ENCODE results near the gene CHST14. TPM values are rescaled to one million over a fixed set of nuclear protein-coding genes. Genes with fewer than 3 reads are reported as not detected.

The CHST14 gene
- total RNA-seq, 1 donor from 2014 or later = 36.5 TPM

- H3K27ac Mint-ChIP-seq (ENCODE audit: unreplicated experiment) = peak overlapping the region; percentile 42
- TF ChIP-seq, protein P1, sequence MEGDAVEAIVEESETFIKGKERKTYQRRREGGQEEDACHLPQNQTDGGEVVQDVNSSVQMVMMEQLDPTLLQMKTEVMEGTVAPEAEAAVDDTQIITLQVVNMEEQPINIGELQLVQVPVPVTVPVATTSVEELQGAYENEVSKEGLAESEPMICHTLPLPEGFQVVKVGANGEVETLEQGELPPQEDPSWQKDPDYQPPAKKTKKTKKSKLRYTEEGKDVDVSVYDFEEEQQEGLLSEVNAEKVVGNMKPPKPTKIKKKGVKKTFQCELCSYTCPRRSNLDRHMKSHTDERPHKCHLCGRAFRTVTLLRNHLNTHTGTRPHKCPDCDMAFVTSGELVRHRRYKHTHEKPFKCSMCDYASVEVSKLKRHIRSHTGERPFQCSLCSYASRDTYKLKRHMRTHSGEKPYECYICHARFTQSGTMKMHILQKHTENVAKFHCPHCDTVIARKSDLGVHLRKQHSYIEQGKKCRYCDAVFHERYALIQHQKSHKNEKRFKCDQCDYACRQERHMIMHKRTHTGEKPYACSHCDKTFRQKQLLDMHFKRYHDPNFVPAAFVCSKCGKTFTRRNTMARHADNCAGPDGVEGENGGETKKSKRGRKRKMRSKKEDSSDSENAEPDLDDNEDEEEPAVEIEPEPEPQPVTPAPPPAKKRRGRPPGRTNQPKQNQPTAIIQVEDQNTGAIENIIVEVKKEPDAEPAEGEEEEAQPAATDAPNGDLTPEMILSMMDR (IDR thresholded peaks at IDR 0.05; ENCODE audit: unreplicated experiment) = no peak
- H3K36me3 Mint-ChIP-seq (ENCODE audit: low read depth, unreplicated experiment) = peaks cover 3% of the 10 kb centered on the region
- H3K9me3 Mint-ChIP-seq (ENCODE audit: unreplicated experiment) = no peaks in the 10 kb centered on the region
- H3K27me3 Mint-ChIP-seq (ENCODE audit: unreplicated experiment) = peaks cover 44% of the 10 kb centered on the region
- DNase-seq (ENCODE audit: low spot score) = no peak
- peaks cover 36% of the 10 kb centered on the region for H3K4me1 Mint-ChIP-seq (ENCODE audit: unreplicated experiment)
- peak overlapping the region; percentile 73 for H3K4me3 Mint-ChIP-seq (ENCODE audit: unreplicated experiment)
These were observed 32.1 kb upstream of the CHST14 start for GRCh38 chr15:40438712-40439111.

DNA sequence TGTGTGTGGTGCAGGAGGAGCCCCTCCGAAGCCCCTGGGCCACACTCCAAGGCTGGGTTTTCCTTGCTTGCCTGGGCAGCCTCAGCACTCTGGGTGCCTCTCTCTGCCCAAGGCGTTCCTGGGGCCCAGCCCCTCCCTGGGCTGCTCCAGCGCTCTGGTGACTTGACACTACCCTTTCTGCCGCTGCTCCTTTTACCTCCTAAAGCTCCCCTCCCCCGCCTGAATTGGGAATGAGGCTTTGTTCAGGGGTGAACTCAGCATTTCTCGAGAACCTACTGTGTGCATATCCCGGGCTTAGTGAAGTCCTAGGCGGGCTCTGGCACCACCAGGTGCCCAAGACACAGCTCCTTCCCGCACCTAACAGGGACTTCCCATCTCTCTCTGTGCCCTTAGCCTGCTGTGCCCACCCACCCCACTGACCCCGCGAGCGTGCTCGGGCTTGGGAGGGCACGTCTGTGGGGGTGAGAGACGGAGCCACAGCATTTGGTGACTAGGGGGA, 31.3 kb upstream of the CHST14 start:
- Mint-ChIP-seq H3K36me3 (ENCODE audit: low read depth, unreplicated experiment) (peaks cover 3% of the 10 kb centered on the region), H3K9me3 (ENCODE audit: unreplicated experiment) (no peaks in the 10 kb centered on the region), H3K27ac (ENCODE audit: unreplicated experiment) (no peak overlapping the region), H3K4me3 (ENCODE audit: unreplicated experiment) (peak overlapping the region; percentile 90), H3K4me1 (ENCODE audit: unreplicated experiment) (peaks cover 39% of the 10 kb centered on the region), H3K27me3 (ENCODE audit: unreplicated experiment) (peaks cover 40% of the 10 kb centered on the region)
- no peak for DNase-seq (ENCODE audit: low spot score)
- TF ChIP-seq, protein P1 (IDR thresholded peaks at IDR 0.05; ENCODE audit: unreplicated experiment) = no peak

DNA sequence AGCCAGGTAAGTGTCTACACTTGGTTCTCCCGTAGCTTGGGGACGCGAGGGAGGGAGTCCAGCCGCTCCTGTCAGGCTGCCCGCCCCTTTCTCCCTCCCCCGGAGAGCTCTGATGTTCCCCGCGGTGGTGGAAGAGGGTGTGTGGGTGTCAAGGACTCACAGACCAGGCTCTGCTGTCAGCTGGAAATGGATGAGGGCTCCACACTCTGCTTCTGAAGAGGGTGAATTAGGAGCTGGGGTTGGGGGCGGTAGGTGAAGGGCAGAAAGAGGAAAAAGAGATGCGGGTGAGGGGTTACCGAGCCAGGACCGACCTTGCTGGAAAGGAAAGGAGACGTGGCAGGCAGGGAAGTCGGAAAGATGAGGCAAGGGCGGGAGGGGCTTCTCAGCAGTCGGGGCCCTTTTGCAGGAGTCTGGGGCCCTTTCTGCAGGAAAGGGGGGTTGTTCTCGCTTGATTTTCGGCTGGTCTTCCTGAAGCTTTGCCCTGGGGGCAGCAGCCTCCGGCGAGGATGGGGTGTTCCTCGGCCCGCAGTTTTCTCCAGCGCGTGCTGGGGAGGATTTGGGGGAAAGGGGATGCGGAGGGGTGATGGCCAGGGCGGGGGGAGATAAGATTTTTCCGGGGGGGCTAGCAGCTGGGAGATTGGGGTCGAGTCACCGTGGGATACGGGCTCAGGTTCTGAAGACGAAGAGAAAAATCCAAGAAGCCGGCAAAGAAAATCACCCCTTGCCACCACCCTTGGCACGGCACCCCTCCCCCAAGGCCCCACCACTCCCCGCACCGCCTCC, 30.6 kb upstream of the CHST14 start:
- Mint-ChIP-seq H3K36me3 (ENCODE audit: low read depth, unreplicated experiment) (peaks cover 3% of the 10 kb centered on the region), H3K4me1 (ENCODE audit: unreplicated experiment) (peaks cover 44% of the 10 kb centered on the region), H3K9me3 (ENCODE audit: unreplicated experiment) (no peaks in the 10 kb centered on the region), H3K27ac (ENCODE audit: unreplicated experiment) (no peak overlapping the region), H3K27me3 (ENCODE audit: unreplicated experiment) (peaks cover 36% of the 10 kb centered on the region), H3K4me3 (ENCODE audit: unreplicated experiment) (peak overlapping the region; percentile 90)
- DNase-seq (ENCODE audit: low spot score) = no peak
- TF ChIP-seq, protein P1 (IDR thresholded peaks at IDR 0.05; ENCODE audit: unreplicated experiment) = no peak

DNA sequence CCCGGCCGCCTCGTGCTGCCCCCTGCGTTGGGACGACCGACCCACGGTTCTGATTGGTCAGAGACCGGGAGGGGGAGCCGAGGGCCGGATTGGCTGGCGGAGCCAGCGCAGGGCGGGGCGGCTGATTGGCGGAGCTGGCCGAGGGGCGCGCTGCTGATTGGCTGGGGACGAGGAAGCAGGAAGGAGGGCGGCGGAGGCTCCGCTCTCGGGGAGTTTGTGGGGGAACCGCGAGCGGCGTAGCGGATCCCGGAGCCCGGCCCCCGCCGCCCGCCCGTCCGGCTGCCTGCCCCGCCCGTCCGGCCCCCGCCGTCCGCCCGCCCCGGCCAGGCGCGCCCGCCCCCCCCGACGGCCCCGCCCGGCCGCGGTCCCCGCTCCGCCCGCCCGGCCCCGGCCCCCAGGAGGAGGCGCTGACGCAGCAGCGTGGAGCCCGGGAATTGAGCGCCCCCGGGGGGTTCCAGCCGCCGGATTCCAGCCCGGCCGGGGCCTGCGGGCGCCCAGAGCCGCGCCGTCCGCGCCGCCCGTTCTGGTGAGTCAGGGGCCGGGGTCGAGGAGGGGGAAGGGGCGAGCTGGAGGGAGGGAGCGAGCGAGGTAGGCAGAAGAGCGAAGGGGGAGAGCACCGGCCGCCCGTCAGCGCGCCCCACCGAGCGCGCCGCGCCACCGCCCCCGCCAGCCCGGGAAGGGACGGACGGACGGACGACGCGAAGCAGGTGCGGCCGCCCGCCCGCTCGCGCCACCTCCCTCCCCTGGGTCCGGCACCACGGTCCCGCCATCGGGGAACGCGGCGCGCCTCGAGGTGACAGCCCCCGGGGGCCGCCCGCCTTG, 29.8 kb upstream of the CHST14 start, which contains the start of gene BAHD1:
TSS of gene BAHD1 (plus strand) at position 211 of the 822 bp plus-strand sequence. CDS start 17,512 bp downstream, outside the sequence.
- Mint-ChIP-seq H3K36me3 (ENCODE audit: low read depth, unreplicated experiment) (peaks cover 3% of the 10 kb centered on the region), H3K4me1 (ENCODE audit: unreplicated experiment) (peaks cover 45% of the 10 kb centered on the region), H3K4me3 (ENCODE audit: unreplicated experiment) (peak within 1 kb of the TSS; percentile 94), H3K27me3 (ENCODE audit: unreplicated experiment) (peaks cover 30% of the 10 kb centered on the region), H3K27ac (ENCODE audit: unreplicated experiment) (no peak within 1 kb of the TSS), H3K9me3 (ENCODE audit: unreplicated experiment) (no peaks in the 10 kb centered on the region)
- peak; percentile 96 for DNase-seq (ENCODE audit: low spot score)
- TF ChIP-seq, protein P1 (IDR thresholded peaks at IDR 0.05; ENCODE audit: unreplicated experiment) = no peak

All from endothelial cell (in vitro differentiated cells).